Fibroblast of skin of left biceps (primary cell): ENCODE data around the gene LUZP2.

Experiments
- DNase-seq, 2 experiments: peaks; one replicate each; pipeline ENCODE4 v3.0.0-alpha.2; 2013; ENCODE audit warnings: low read depth in 2 of 2

LUZP2 gene

DNA sequence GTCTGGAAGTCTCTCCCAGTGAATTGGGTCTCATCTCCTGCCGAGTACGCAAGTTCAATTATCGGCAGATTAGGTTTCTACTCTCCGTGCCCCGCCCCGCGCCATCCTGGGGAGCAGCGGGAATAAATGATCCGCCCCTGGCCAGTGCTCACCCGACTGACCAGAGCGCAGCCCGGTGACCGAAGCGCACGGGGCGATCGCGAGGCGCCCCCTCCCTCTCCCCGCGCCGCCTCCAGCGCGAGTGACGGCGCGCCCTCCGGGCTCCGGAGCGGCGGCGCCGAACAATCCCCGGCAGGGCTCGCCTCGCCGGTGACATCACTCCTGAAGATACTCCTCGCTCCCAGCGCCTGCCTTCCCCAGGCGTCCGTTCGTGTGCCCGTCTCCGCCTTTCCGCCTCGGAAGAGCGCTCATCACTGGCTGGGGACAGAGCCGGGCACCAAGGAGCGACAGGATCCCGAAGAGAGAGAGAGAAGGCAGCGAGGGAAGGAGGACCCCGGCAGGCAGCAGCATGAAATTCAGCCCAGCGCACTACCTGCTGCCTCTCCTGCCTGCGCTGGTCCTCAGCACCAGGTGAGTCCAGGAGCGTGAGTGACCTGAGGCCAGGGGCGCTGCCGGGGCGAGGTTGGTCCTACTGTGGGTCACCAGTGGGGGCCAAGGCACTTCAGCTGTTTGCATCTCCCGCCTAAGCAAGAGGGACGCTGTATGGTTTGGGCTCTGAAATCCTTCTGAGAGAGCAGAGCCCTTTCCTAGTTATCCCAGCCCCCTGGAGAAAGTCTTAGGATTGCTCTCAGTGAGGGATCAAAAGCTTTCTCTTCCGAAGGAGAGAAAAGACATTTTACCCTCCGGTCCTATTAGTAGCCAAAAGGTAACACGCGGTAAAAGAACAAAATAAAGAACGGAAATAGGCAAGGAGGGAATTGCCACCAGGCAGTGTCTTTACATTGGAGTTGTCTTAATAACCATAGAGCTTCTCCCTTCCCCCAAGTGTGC is at the start of gene LUZP2:
Gene LUZP2 (plus strand): TSS at position 318 of the 990 bp plus-strand sequence.
- DNase-seq: no peak

DNA sequence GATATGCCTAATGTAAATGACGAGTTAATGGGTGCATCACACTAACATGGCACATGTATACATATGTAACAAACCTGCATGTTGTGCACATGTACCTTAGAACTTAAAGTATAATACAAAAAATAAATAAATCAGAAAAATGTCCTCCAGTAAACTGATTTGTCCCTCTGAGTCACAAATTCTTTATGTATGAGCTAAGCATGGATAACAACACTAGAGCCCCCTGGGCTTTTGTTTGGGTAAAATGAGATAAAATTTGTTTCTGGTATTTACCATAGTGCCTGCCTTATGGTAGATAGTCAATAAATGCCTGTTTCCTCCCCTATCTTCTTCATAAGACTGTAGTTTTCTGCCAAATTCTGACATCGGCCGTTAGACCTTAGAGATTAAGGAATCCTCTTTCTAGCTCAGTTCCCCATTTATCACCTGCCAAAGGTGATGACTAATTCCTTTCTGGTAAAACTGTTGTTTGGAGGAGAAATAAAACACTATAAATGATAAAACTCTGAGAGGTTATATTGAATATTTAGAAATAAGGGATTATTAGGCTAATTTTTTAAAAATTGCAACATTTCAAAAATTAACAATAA is 43.6 kb upstream of the LUZP2 start:
- no peak for DNase-seq

DNA sequence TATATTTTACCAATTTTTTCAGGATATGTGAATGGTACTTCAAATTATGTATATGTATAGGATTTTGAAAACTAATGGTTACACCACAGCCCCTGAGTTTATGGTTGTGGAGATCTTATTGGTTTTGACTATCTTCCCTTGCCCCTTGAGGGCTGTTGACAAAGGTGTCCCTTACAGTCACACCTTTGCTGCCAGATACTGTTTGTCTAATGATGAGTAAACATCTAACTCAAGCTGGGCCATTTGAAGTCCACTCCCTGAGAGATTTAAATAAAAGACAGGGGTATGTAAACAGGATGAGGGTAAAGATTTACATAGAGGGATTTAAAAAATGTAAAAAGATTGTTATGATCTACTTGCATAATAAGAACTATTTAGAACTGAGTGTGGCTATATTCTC is 38.9 kb upstream of the LUZP2 start:
- no peak for DNase-seq

DNA sequence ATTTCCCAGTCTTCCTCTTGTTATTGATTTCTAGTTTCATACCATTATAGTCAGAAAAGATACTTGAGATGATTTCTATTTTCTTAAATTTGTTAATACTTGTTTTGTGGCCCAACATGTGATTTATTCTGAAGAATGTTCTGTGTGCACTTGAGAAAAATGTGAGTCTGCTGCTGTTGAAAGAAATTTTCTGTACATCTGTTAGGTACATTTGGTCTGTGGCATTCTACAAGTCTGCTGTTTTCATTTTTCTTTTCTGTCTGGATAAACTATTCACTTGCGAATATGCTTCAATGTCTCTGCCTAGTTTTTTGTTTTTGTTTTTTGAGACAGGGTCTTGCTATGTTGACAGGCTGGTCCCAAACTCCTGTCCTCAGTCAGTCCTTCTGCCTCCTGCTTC is 26.4 kb upstream of the LUZP2 start:
- no peak for DNase-seq

DNA sequence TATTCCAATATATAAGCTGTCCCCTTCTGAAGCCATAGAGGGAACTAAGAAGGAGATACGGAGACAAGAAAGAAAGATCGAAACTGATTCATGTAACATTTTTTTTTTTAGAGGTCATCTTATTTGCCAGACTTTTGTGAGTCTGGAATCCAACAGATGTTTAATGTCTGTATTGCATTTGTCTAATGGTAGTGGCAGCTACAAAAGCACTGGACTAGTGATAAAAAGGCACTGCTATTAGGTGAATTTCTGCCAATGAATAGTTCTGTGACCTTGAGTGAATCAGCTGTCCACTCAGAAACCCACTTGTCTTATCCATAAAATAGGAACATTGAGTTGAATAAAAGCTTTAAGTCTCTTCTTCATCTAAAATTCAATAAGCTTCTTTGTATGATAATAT is 25.8 kb upstream of the LUZP2 start:
- no peak for DNase-seq

DNA sequence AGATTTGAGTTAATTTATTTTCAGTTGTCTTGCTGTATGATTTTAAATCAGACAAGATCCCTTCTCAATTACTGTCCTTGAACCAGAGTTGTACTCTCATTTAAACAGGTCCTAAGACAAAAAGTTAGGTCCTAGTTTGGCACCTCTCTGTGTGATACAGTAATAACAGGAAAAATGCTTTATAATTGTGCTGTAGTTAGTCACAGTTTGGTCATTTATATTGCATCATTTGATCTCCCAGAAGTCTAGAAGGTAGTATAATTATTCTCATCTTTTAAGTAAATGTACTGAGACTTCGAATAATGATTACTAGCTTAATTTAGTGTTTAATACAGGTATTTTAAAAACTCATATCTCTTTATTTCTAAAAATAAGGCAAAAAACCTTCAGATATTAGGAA is 18.1 kb upstream of the LUZP2 start:
- no peak for DNase-seq

DNA sequence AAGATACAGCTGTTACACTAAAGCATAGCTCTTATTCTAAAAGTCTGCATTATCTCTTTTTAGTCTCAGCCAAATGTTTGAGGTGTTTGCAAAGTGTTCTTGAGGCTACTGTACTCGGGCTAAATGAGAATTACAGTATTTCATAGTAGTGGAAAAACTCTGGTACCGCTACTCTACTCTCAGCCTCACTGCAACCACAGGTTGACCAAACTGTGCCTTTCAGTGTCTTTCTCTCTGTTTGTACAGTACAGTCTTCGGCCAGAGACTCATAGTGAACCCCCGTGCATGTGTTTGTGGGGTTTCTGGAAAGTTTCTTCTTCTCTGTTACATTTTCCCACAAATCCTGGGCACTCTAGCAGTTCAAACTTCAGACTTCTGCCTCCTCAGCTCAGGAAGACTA is 7.4 kb upstream of the LUZP2 start:
- DNase-seq: no peak

DNA sequence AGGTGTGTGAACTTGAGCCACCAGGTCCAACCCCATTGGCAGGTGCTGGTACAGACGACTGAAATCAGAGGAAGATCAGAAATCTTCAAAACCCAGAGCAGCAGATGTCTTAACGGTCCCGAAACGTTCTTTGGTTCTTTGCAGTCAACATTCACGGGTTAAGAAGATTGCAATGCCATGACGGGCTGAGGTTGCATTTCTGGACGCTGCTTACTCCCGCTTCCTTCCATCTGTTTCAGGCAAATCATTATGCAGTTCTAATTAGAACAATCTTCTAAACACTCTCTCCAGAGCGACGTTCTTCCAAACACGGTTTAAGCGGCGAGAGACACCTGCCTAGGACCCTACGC is 492 bp upstream of the LUZP2 start:
- no peak for DNase-seq

DNA sequence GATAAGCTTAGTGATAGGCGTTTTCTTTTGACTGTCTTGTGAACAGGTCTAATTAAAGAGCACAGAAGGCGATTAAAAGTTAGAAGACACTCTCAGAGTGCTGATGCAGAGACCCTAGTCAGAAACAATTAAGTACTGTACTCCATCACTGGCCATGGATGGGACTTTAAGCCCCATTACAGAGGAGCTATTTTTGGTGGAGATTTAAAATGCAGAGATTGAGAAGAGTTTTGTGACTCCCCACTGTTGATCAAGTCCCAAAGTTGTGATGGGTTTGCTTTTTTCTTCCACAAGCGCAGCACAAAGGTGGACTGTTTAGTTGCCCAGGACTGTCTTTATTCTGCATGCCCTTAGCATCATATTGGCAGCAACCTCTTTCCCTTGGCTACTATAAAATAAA is 978 bp downstream of the LUZP2 start:
- DNase-seq: no peak

DNA sequence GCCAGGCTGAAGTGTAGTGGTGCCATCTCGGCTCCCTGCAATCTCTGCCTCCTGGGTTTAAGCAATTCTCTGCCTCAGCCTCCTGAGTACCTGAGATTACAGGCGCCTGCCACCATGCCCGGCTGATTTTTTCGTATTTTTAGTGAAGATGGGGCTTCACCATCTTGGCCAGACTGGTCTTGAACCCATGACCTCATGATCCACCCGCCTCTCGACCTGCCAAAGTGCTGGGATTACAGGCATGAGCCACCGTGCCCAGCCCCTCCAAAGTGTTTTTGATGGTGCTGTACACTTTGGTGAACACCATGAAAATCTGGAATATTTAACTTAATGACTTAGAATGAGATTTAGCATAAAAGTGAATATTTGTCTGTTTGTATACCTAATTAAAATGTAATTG is 5.6 kb downstream of the LUZP2 start:
- DNase-seq: no peak

DNA sequence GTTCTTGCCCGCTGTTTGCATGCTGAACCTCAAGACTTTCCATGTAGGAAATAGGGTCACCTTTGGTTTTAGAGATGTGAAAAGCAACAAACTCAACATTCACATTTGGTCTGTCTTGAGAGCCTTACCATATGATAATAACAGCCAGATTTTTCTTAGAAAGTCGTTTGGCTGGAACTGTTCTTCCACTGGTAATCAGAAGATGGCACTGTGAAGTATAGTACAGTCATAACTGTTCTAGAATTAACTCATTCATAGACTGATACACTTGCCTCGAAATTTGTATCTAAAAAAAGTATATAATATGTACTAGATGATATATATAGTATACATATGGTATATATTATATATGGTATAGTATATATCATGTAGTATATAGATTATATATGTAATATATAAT is 12.3 kb downstream of the LUZP2 start:
- no peak for DNase-seq

DNA sequence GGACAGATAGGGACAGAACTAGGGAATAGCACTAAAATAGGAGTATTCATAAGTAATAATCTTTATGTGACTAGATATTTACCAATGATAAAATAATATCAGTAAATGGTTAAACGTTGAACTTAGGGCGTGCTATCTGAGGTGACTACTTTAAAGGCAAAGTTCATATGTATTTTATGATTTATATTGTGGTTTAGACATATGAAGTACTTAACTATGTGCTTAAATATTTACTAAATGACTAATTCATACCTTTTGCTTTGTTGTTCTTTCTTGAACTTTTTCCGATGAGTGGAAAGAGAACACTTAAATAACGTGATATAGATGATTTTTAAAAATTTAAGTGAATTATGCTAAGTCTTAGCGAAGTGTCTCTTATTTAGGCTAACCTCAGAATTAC is 14.7 kb downstream of the LUZP2 start:
- no peak for DNase-seq

DNA sequence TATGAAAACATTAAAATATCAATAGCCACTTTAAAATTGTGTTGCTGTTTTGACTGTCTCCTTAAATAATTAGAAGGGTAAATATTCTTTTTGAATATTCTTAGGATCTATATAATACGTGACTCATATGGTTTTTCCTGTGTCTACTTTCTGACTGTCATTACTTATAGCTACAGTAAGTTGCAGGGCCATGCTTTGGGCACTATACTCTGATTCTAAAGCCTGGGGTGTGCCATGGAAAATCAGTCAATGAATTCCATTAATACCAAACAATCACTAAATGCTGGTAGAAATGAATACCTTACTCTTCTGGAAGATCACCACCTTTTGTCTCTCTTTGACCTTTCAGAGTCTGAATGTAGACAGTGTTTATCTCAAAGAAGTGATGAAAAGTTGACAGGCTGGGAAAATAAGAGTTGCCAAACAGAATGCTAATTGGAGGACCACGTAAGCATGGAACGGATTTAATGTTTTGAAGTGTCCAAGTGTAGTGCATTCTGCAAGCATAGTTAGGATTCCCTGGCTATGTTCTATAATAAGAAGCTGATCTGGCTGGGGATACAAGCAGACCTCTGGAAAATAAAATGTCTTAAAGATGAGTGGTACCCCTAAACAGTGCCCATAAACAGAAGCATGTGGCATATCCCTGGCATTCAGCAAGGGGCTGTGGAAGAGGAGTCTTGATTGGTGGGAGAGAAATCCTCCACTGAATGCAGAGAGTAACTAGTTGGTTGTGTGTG is 16.8 kb downstream of the LUZP2 start:
- no peak for DNase-seq

DNA sequence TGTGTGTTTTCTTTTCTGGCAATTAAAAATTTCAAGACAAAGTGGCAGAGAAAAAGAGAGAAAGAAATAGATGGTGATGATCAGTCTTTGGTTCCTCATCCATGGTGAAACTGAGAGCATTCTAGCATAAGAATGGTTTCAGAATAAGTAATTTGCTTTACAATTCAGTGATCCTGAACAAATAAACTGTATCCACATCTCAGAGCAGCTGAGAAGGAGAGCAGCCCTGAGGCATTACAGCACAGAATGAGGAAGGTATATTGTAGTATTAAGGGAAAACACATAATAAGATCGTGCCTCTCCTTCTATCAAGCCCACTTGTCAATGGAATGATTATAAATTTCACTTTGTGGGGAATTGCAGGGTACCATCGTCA is 17.4 kb downstream of the LUZP2 start:
- DNase-seq: no peak

DNA sequence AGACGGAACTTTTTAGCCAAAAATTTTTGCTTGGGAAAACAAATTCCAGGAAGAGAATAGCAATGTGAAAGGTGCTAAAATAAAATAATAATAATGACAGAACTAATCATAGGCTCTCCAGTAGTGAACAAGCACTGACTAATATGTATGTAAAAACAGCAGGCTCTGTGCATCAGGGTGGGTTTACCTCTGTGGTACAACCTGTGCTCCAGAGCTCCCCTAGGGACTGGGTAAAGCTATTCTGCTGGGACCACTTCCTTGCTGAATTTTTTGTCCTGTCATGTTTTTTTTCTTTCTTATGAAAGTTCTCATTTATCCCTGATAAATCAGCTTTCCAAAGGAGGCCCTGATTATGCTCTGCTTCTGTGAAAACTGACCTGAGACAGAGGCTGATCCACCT is 18.8 kb downstream of the LUZP2 start:
- no peak for DNase-seq

DNA sequence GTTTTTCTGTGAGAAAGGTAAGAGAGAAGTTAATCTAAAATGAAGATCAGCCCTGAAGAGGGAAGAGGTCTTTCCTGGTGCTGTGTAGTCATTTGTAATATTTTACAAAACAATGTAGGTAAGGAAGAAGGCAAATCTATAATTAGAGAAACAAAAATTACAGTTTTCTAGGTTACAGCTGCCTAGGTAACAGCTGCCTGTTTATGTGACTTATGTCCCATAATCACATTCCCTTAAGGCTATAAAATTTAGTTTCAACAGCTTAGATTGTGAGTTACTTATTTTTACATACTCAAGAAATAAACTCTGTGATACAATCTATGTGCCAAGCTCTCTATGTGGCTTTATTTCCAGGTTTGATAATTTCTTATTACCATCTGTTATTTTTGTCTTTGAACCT is 19.8 kb downstream of the LUZP2 start:
- DNase-seq: no peak

DNA sequence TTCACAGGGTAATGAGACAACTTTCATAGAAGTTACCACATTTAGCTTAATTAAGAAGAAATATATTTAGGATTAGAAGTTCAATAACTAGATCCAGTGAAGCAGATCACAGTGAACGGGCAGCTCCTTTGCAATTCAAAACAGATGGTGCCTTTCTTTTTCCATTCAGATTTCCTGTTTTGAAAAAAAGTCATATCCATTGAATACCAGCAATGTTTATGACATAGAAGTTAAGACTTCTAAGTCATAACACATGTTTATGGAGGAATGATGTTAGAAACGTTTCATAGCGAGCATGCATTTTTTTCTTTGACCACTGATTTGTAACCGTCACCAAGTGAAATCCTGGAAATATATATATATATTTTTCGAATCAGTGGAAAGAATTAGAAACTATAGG is 24.7 kb downstream of the LUZP2 start:
- peak; percentile 33 to 40 for DNase-seq

DNA sequence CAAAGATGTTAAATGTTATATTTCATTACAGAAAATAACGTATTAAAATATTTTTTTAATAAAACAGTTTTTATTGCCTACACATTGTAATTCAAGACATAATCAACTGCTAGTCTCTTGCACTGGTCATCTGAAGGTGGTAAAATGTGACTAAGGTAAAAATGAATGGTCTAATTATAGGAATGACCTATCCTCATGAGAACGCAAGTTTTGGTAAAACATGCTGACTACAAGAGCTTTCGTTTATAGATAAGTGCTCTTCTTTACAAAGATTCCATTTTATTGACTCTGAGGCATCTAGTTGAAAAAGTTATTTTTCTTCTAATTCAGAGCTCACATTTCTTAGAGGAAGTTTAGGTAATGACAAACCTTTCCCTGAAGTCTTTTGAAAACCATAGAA is 27.3 kb downstream of the LUZP2 start:
- DNase-seq: no peak

DNA sequence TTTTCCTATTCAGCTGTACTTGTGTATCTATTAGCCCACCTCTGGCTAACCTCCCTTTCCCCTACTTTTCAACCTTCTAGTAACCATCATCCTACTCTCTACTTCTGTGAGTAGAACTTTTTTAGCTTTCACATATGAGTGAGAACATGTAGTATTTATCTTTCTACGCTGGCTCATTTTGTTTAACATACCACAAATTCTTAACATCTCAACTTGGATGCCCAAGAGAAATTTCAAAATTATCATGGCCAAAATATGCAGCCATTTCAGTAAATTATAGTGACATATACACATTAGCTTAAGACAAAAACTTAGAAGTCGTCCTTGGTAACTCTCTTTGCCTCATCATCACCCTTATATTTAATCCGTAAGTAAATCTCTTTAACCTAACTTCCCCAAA is 34.7 kb downstream of the LUZP2 start:
- DNase-seq: peak; percentile 5 to 12

DNA sequence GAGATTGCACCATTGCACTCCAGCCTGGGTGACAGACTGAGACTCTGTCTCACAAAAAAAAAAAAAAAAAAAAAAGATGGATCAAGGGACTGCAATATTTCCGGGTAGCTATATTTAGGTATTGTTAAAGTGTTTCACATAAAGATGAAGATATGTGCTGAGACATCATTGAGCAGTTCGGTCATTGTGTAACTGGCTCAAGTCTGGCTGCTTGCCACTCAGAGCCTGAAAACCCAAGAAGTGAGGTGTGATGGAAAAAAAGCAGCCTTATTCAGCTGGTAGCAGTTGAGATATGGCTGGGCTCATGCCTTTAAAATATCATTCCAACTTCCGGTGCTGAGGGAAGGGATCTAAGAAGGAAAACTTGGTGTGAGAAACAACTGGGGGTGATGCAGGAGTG is 46.9 kb downstream of the LUZP2 start:
- no peak for DNase-seq

DNA sequence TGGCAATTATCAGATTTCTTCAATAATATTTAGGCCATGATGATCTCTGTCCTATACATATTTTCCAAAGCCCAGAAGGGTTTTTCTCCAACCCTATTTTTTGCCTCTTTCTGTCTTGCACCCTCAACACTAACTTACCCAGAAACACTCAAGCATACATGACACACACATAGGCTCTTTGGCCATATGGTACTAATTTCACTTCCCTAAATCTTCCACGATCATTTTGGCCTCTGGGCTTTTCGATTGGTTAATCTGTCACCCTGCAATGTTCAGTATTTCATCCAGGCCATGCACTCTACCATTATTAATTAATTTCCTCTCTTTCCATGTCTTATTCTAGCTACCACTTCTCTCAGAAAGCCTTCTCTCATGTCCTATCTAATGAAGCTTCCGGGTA is 59.8 kb downstream of the LUZP2 start:
- DNase-seq: no peak

DNA sequence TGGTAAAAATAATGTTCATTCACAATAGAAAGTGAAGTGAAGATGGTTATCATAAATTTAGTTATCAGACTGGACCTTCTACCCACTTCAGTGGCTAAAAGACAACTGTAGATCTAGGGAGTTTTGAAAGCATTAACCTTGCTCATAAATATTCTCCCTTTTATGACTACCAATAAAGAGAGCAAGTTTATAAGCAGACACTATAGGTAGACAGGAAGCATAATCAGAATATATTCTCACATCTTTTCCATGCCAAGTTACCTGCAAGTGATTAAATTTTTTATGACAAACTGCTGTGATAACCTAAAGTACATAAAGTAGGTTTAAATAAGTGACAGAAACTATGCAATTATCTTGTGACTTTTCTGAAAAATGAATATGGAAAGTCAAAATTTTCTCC is 62.5 kb downstream of the LUZP2 start:
- DNase-seq: no peak

DNA sequence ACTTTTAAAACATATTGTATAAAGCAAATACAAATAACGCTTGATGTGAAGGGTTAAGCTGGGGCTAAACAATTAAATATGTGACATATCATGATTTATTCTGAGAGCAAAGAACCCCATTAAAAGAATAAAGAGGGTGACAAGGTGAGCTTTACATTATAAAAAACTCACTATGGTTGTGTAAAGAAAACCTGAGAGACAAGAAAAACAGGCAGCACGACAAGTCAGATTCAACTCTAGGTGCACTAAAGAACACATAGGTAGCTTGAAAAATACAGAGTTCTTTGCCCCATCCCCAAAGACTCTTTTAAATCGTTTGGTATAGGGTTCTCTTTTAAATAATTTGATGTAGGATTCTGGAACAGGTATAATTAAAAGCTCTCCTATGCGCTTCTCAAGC is 63.5 kb downstream of the LUZP2 start:
- no peak for DNase-seq
